Neural cell (in vitro differentiated cells): ENCODE measurements around the gene FLOT1. TPM values are rescaled to one million over a fixed set of nuclear protein-coding genes. Genes with fewer than 3 reads are reported as not detected.

ENCODE experiments used
- H2AFZ ChIP-seq: fragments of 200-600, 300-800 bp; sonication (generic), shearing (Covaris generic); 2 replicates; pipeline ENCODE4 v1.6.0; 2014; ENCODE audit warnings: low read depth, mild to moderate bottlenecking, antibody characterized with exemption, low read length, moderate library complexity
- H3F3A ChIP-seq: fragments of 200-600 bp; shearing (Covaris generic); 2 replicates; pipeline ENCODE4 v1.6.1; 2016; ENCODE audit warnings: mild to moderate bottlenecking, moderate library complexity, mixed read lengths, antibody characterized with exemption, low read length; ENCODE audit not compliant: insufficient read depth, poor library complexity, severe bottlenecking
- H3K27ac ChIP-seq: fragments of 200-600, 300-800 bp; sonication (generic), shearing (Covaris generic); 2 replicates; pipeline ENCODE4 v1.5.1; 2014; ENCODE audit warnings: mild to moderate bottlenecking, low read length, moderate library complexity
- H3K27me3 ChIP-seq: fragments of 300-800, 200-600 bp; sonication (generic), shearing (Covaris generic); 2 replicates; pipeline ENCODE4 v1.6.0; 2014; ENCODE audit warnings: mild to moderate bottlenecking, low read depth, low read length, moderate library complexity; ENCODE audit not compliant: insufficient read depth
- H3K36me3 ChIP-seq: fragments of 300-800, 200-600 bp; sonication (generic), shearing (Covaris generic); 2 replicates; pipeline ENCODE4 v1.5.1; 2014; ENCODE audit warnings: mild to moderate bottlenecking, antibody characterized with exemption, low read length, moderate library complexity; ENCODE audit not compliant: insufficient read depth
- H3K4me2 ChIP-seq: fragments of 300-800, 200-600 bp; sonication (generic), shearing (Covaris generic); 2 replicates; pipeline ENCODE4 v1.6.0; 2014; ENCODE audit warnings: mild to moderate bottlenecking, low read length
- H3K4me3 ChIP-seq: fragments of 300-800, 200-600 bp; sonication (generic), shearing (Covaris generic); 2 replicates; pipeline ENCODE4 v1.5.1; 2014; ENCODE audit warnings: mild to moderate bottlenecking, low read length, moderate library complexity
- H3K79me2 ChIP-seq: fragments of 200-600 bp; shearing (Covaris generic); replicated peaks from 2 replicates; pipeline ENCODE4 v1.6.0; 2014; ENCODE audit warnings: mild to moderate bottlenecking, low read length, moderate library complexity; ENCODE audit not compliant: insufficient read depth
- H3K9ac ChIP-seq: fragments of 300-800, 200-600 bp; sonication (generic), shearing (Covaris generic); 2 replicates; pipeline ENCODE4 v1.6.1; 2016; ENCODE audit warnings: mild to moderate bottlenecking, low read length, mixed read lengths
- H3K9me2 ChIP-seq: fragments of 200-600 bp; shearing (Covaris generic); 2 replicates; pipeline ENCODE4 v1.6.1; 2016; ENCODE audit warnings: mild to moderate bottlenecking, low read length, mixed read lengths; ENCODE audit not compliant: insufficient read depth
- H3K9me3 ChIP-seq: fragments of 200-600, 300-800 bp; sonication (generic), shearing (Covaris generic); 2 replicates; pipeline ENCODE4 v1.6.1; 2016; ENCODE audit warnings: mild to moderate bottlenecking, mixed run types, low read length, moderate library complexity, mixed read lengths
- H4K20me1 ChIP-seq: fragments of 200-600 bp; shearing (Covaris generic); 2 replicates; pipeline ENCODE4 v1.6.1; 2016; ENCODE audit warnings: mild to moderate bottlenecking, mixed run types; ENCODE audit not compliant: insufficient read depth
- CTCF ChIP-seq: fragments of 450-650 bp; IDR thresholded peaks from 2 replicates; pipeline ENCODE4 v1.5.1; 2014; ENCODE audit warnings: antibody characterized with exemption, mild to moderate bottlenecking, moderate library complexity; ENCODE audit not compliant: poor library complexity, severe bottlenecking
- EP300 ChIP-seq: fragments of 450-650 bp; conservative IDR thresholded peaks from 2 replicates; pipeline ENCODE4 v1.6.1; 2014; ENCODE audit warnings: antibody characterized with exemption, mild to moderate bottlenecking, moderate library complexity; ENCODE audit not compliant: poor library complexity, severe bottlenecking
- EZH2 ChIP-seq: fragments of 200-600, 300-800 bp; shearing (Covaris generic), sonication (generic); IDR thresholded peaks from 2 replicates; pipeline ENCODE4 v1.6.1; 2014; ENCODE audit warnings: antibody characterized with exemption, low read length, borderline replicate concordance, mild to moderate bottlenecking; ENCODE audit not compliant: insufficient read depth, poor library complexity, severe bottlenecking
- MXI1 ChIP-seq: fragments of 450-650 bp; conservative IDR thresholded peaks from 2 replicates; pipeline ENCODE4 v1.6.1; 2014; ENCODE audit warnings: antibody characterized with exemption, mild to moderate bottlenecking; ENCODE audit not compliant: poor library complexity, severe bottlenecking
- POLR2AphosphoS5 ChIP-seq: IDR thresholded peaks from 2 replicates; pipeline ENCODE4 v1.6.1; 2012
- RAD21 ChIP-seq: fragments of 450-650 bp; conservative IDR thresholded peaks from 2 replicates; pipeline ENCODE4 v1.6.1; 2014; ENCODE audit warnings: antibody characterized with exemption, mild to moderate bottlenecking, moderate library complexity
- REST ChIP-seq: IDR thresholded peaks from 2 replicates; pipeline ENCODE4 v1.6.1; 2012; ENCODE audit warnings: borderline replicate concordance
- SMC3 ChIP-seq: fragments of 450-650 bp; conservative IDR thresholded peaks from 2 replicates; pipeline ENCODE4 v1.6.1; 2014; ENCODE audit warnings: antibody characterized with exemption, mild to moderate bottlenecking, moderate library complexity; ENCODE audit not compliant: poor library complexity
- TAF1 ChIP-seq: IDR thresholded peaks from 2 replicates; pipeline ENCODE4 v1.6.1; 2012; ENCODE audit warnings: low read depth
- polyA plus RNA-seq: library from polyadenylated mRNA; depleted of rRNA; stranded (reverse); fragments of >200 nt; gene quantifications from 2 replicates; pipeline ENCODE4 v1.2.3, GENCODE V29; 2014

Gene FLOT1
- polyA plus RNA-seq, 1 donor from 2014 or later = 72.7 TPM

- Histone ChIP-seq H2AFZ (no peak overlapping the region), H4K20me1 (peaks cover 41% of the 10 kb centered on the region), H3K4me3 (no peak overlapping the region), H3K9ac (no peak overlapping the region), H3K79me2 (peaks cover 49% of the 10 kb centered on the region), H3K9me2 (no peaks in the 10 kb centered on the region), H3K27ac (no peak overlapping the region), H3K27me3 (no peaks in the 10 kb centered on the region), H3K36me3 (peaks cover 6% of the 10 kb centered on the region), H3K9me3 (no peaks in the 10 kb centered on the region), H3K4me2 (no peak overlapping the region), H3F3A (peaks cover 12% of the 10 kb centered on the region)
- TF ChIP-seq REST = no peak
- no peak for TF ChIP-seq CTCF
- no peak for TF ChIP-seq POLR2AphosphoS5
- TF ChIP-seq MXI1 = no peak
- TF ChIP-seq SMC3 = no peak
- no peak for TF ChIP-seq EP300
- TF ChIP-seq EZH2 = no peak
- no peak for TF ChIP-seq RAD21
- TF ChIP-seq TAF1 = no peak
Measured at GRCh38 chr6:30726506-30727413, 15.7 kb downstream of the FLOT1 start.

- no peak overlapping the region for H3K4me2 ChIP-seq
- H3K4me3 ChIP-seq = peak overlapping the region; percentile 99
- TF ChIP-seq MXI1 (no peak), POLR2AphosphoS5 (peak; percentile 42)
- H3K9me3 ChIP-seq = no peaks in the 10 kb centered on the region
- peaks cover 6% of the 10 kb centered on the region for H3K36me3 ChIP-seq
- no peak overlapping the region for H3K9ac ChIP-seq
- H3K27ac ChIP-seq = no peak overlapping the region
- H3K27me3 ChIP-seq = no peaks in the 10 kb centered on the region
- peaks cover 55% of the 10 kb centered on the region for H3K79me2 ChIP-seq
- H4K20me1 ChIP-seq = peaks cover 44% of the 10 kb centered on the region
- no peak overlapping the region for H2AFZ ChIP-seq
- H3K9me2 ChIP-seq = no peaks in the 10 kb centered on the region
- peaks cover 12% of the 10 kb centered on the region for H3F3A ChIP-seq
Measured at GRCh38 chr6:30725713-30726505, 16.6 kb downstream of the FLOT1 start.
